HepG2 (cell line): ENCODE results near the gene TNFRSF6B. TPM values are rescaled to one million over a fixed set of nuclear protein-coding genes. Genes with fewer than 3 reads are reported as not detected.

ENCODE experiments used
- ARID4A ChIP-seq: sonication (generic); formaldehyde crosslinking; IDR thresholded peaks from 2 replicates; pipeline ENCODE4 v1.5.0; 2020; ENCODE audit warnings: mild to moderate bottlenecking, missing genetic modification reagents, borderline replicate concordance
- ELF1 ChIP-seq: sonication (generic); formaldehyde crosslinking; IDR thresholded peaks from 2 replicates; pipeline ENCODE4 v1.4.0; 2020; ENCODE audit warnings: missing genetic modification reagents
- EZH2 ChIP-seq: conservative IDR thresholded peaks from 2 replicates; pipeline ENCODE4 v1.6.1; 2012; ENCODE audit warnings: mild to moderate bottlenecking, low read depth, low read length, moderate library complexity
- MIER2 ChIP-seq: IDR thresholded peaks from 2 replicates; pipeline ENCODE4 v1.6.1; 2016; ENCODE audit warnings: missing biosample characterization, missing genetic modification reagents
- POLR2A ChIP-seq, 2 experiments: IDR thresholded peaks; 2 replicates each; pipeline ENCODE4 v1.6.1; 2011; ENCODE audit warnings: low read depth in 2 of 2, low read length in 2 of 2, mild to moderate bottlenecking in 1 of 2, moderate library complexity in 1 of 2; ENCODE audit not compliant: insufficient read depth in 1 of 2
- PREB ChIP-seq: sonication (generic); formaldehyde crosslinking; IDR thresholded peaks from 2 replicates; pipeline ENCODE4 v1.4.0; 2020; ENCODE audit warnings: missing genetic modification reagents
- RAD51 ChIP-seq: fragments of 450-650 bp; IDR thresholded peaks from 2 replicates; pipeline ENCODE4 v1.6.1; 2016; ENCODE audit warnings: borderline replicate concordance
- TAF1 ChIP-seq: sonication (generic); formaldehyde crosslinking; IDR thresholded peaks from 2 replicates; pipeline ENCODE4 v1.4.0; 2020; ENCODE audit warnings: missing genetic modification reagents
- ZC3H13 ChIP-seq: sonication (generic); formaldehyde crosslinking; IDR thresholded peaks from 2 replicates; pipeline ENCODE4 v1.8.1; 2023; ENCODE audit warnings: mild to moderate bottlenecking, missing genetic modification reagents, moderate library complexity
- ZFX ChIP-seq: sonication (generic); formaldehyde crosslinking; IDR thresholded peaks from 2 replicates; pipeline ENCODE4 v1.4.0; 2020; ENCODE audit warnings: mild to moderate bottlenecking, low read depth, missing genetic modification reagents, moderate library complexity
- ZNF318 ChIP-seq: sonication (generic); formaldehyde crosslinking; IDR thresholded peaks from 2 replicates; pipeline ENCODE4 v1.4.0; 2020; ENCODE audit warnings: mild to moderate bottlenecking, missing genetic modification reagents
- ZNF724P ChIP-seq: sonication (generic); formaldehyde crosslinking; IDR thresholded peaks from 2 replicates; pipeline ENCODE4 v1.8.0; 2022; ENCODE audit warnings: missing genetic modification reagents, borderline replicate concordance
- polyA plus RNA-seq, 8 experiments: library from polyadenylated mRNA; depleted of rRNA in 3 of 8; stranded (reverse) in 7 of 8; unstranded in 1 of 8; fragments of >200 nt; fragmentation: Illumina TruSeq in 4 of 8; extraction: Trizol in 4 of 8; gene quantifications; 2 replicates each; pipeline versions ENCODE4 v1.2.1 to v1.2.3, GENCODE V29; 2011 to 2016; ENCODE audit warnings: low read depth in 4 of 8, missing spikeins in 1 of 8, mixed read lengths in 1 of 8; ENCODE audit not compliant: insufficient read depth in 1 of 8
- total RNA-seq, 5 experiments: library from RNA; depleted of rRNA; stranded (reverse); fragments of >200 nt; fragmentation: Illumina TruSeq; extraction: Trizol; gene quantifications; 2 replicates each; pipeline ENCODE4 v1.2.3, GENCODE V29; 2016; ENCODE audit warnings: low read depth in 1 of 5
- TF ChIP-seq, protein P1 (sequence below): sonication (generic); formaldehyde crosslinking; IDR thresholded peaks from 2 replicates; pipeline ENCODE4 v1.4.0; 2020; ENCODE audit warnings: mild to moderate bottlenecking, missing genetic modification reagents

TNFRSF6B gene
- total and polyA plus RNA-seq, 2 of the 13 experiments (the other 11 are each of a cell fraction or from before 2014, with no cell fraction given), result 0.24 TPM; not detected in 1

DNA sequence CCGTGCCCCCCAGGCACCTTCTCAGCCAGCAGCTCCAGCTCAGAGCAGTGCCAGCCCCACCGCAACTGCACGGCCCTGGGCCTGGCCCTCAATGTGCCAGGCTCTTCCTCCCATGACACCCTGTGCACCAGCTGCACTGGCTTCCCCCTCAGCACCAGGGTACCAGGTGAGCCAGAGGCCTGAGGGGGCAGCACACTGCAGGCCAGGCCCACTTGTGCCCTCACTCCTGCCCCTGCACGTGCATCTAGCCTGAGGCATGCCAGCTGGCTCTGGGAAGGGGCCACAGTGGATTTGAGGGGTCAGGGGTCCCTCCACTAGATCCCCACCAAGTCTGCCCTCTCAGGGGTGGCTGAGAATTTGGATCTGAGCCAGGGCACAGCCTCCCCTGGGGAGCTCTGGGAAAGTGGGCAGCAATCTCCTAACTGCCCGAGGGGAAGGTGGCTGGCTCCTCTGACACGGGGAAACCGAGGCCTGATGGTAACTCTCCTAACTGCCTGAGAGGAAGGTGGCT is 960 bp downstream of the TNFRSF6B start (continued):
- TF ChIP-seq ZNF318 (CRISPR knock-in tag) (0 out of 2 replicates have a peak, but pooled peaks have one; percentile 15), POLR2A (IDR thresholded peaks at IDR 0.05; ENCODE audit: insufficient read depth in 1 of 2, low read depth in 2 of 2, low read length in 2 of 2) (peak in 1 of 2 experiments; percentile 49; a peak in 2 of 4 replicates), ZNF724P (CRISPR knock-in tag) (0 out of 2 replicates have a peak, but pooled peaks have one; percentile 24), TAF1 (no peak), ZFX (CRISPR knock-in tag) (0 out of 2 replicates have a peak, but pooled peaks have one; percentile 17), PREB (no peak), ELF1 (CRISPR knock-in tag) (no peak), ZC3H13 (CRISPR knock-in tag) (peak; percentile 71; the same call in 1 of the 2 replicates), RAD51 (no peak), EZH2 (no peak), MIER2 (no peak), ARID4A (CRISPR knock-in tag) (0 out of 2 replicates have a peak, but pooled peaks have one; percentile 41)
- TF ChIP-seq, protein P1, sequence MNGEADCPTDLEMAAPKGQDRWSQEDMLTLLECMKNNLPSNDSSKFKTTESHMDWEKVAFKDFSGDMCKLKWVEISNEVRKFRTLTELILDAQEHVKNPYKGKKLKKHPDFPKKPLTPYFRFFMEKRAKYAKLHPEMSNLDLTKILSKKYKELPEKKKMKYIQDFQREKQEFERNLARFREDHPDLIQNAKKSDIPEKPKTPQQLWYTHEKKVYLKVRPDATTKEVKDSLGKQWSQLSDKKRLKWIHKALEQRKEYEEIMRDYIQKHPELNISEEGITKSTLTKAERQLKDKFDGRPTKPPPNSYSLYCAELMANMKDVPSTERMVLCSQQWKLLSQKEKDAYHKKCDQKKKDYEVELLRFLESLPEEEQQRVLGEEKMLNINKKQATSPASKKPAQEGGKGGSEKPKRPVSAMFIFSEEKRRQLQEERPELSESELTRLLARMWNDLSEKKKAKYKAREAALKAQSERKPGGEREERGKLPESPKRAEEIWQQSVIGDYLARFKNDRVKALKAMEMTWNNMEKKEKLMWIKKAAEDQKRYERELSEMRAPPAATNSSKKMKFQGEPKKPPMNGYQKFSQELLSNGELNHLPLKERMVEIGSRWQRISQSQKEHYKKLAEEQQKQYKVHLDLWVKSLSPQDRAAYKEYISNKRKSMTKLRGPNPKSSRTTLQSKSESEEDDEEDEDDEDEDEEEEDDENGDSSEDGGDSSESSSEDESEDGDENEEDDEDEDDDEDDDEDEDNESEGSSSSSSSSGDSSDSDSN (CRISPR knock-in tag), result peak; percentile 2; the same call in 1 of the 2 replicates
